ENCODE data around the gene MKRN1.

Gene MKRN1

GRCh38 chr7:140479062-140479738, at the start of gene MKRN1:
MKRN1 (minus strand) TSS chr7:140479505; CDS start chr7:140479344, 161 bp downstream.
- DNase-seq (ENCODE audit: low spot score), result peak; percentile 94
- no peak for TF ChIP-seq CTCF (IDR thresholded peaks at IDR 0.05; ENCODE audit: extremely low read depth, missing control alignments)

GRCh38 chr7:140526787-140527664, 47.7 kb upstream of the MKRN1 start:
- peak; percentile 0 for DNase-seq (ENCODE audit: low spot score)
- no peak for TF ChIP-seq CTCF (IDR thresholded peaks at IDR 0.05; ENCODE audit: extremely low read depth, missing control alignments)

- DNase-seq (ENCODE audit: low spot score), result no peak
- no peak for TF ChIP-seq CTCF (IDR thresholded peaks at IDR 0.05; ENCODE audit: extremely low read depth, missing control alignments)
These were observed 46.9 kb upstream of the MKRN1 start for GRCh38 chr7:140526214-140526613.

- TF ChIP-seq CTCF (IDR thresholded peaks at IDR 0.05; ENCODE audit: extremely low read depth, missing control alignments), result no peak
- DNase-seq (ENCODE audit: low spot score), result no peak
These were observed 46.4 kb upstream of the MKRN1 start for GRCh38 chr7:140525743-140526142.

GRCh38 chr7:140521421-140521820, 42.1 kb upstream of the MKRN1 start:
- DNase-seq (ENCODE audit: low spot score), result no peak
- no peak for TF ChIP-seq CTCF (IDR thresholded peaks at IDR 0.05; ENCODE audit: extremely low read depth, missing control alignments)

- no peak for TF ChIP-seq CTCF (IDR thresholded peaks at IDR 0.05; ENCODE audit: extremely low read depth, missing control alignments)
- DNase-seq (ENCODE audit: low spot score), result no peak
These were observed 39.7 kb upstream of the MKRN1 start for GRCh38 chr7:140519007-140519399.

GRCh38 chr7:140518370-140519006, 39.2 kb upstream of the MKRN1 start:
- DNase-seq (ENCODE audit: low spot score), result no peak
- no peak for TF ChIP-seq CTCF (IDR thresholded peaks at IDR 0.05; ENCODE audit: extremely low read depth, missing control alignments)
